ENCODE measurements around the gene CNIH2.

Gene CNIH2

GRCh38 chr11:66278363-66279091 is 552 bp downstream of the CNIH2 start:
- peak; percentile 45 for DNase-seq

GRCh38 chr11:66279092-66279734 is 1.2 kb downstream of the CNIH2 start:
- DNase-seq: no peak

DNA sequence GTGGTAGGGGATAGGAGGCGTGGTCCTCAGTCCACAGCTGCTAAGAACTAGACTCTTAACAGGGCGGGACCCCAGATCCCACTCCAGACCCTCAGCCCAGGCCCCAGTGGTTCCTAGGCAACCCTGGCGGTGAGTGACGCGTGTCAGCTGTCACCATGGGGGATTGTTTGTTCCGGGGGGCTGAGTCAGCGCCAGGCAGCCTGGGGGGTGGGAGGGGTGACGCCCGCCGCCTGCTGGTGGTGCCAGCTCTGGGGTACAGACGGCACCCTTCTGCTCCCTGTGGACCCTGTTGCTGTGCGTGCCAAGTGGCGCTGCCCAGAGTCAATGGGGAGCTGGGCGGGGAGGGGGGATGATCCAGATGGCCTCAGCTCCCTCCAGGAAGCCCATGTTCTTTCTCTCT is 2.5 kb downstream of the CNIH2 start:
- DNase-seq: no peak

- DNase-seq: no peak
Measured at GRCh38 chr11:66281001-66281400, 3.0 kb downstream of the CNIH2 start.

GRCh38 chr11:66281776-66282467 is 3.9 kb downstream of the CNIH2 start:
- DNase-seq: no peak

DNA sequence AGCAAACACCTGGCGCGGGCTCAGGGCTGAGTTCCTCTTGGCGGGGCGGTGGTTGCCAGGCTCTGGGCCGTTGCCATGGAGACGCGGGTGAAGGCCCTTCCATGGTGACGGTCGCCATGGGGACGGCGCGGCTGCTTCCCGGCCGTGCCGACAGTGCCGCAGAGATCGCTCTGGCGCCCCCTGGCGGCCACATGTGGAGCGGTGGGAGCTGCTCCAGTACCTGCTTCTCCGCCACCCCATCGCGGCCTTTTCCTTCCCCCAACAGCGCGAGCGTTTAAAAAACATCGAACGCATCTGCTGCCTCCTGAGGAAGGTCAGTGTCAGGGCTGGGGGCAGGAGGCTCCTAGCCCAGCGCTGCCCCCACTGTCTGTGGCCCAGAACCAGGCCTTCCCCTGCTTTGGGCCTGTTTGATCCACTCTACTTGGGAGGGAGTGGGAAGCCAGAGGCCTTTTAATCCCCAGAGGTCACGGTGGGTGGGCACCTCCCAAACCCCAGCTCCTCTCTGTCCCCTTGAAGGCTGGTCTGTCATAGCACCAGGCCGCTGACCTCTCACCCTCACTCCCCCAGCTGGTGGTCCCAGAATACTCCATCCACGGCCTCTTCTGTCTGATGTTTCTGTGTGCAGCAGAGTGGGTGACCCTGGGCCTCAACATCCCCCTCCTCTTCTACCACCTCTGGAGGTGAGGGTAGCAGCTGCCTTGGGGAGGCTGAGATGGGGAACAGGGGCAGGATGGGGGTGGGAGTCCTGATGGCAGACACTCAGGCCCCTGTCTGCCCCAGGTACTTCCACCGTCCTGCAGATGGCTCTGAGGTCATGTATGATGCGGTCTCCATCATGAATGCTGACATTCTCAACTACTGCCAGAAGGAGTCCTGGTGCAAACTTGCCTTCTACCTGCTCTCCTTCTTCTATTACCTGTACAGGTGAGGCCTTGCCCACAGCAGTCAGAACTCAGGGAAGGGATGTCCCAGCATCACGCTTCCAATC is 4.8 kb downstream of the CNIH2 start:
- peak; percentile 99 for DNase-seq

DNA sequence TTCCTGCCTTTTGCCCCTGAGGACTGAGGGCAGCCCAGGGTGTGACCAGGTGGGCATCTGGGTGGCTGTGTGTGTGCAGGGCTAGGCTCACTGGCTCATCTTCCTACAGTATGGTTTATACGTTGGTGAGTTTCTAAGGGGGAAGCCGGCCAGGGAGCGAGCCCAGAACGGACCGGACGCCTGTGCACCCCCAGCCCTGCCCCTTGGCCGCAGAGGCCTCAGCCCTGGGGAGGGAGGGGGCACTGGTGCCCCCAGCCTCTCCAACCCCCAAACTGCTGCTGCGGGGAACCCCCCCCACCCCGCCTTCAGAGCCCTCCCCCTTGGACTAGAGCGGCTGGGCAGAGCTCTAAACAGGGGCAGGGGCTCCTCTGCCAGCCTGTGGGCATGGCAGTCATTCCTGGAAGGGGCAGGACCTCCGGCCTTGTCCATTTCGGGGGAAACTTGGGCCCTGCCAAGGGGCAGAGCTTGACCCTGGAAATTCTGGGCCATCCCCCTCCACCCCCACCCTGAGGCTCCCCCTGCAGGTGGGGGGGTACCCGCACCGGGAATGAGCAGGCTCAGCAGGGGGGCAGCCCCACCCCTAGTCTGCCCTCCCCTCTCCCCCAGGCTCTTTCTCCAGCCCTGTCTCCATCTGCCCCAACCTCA is 5.6 kb downstream of the CNIH2 start:
- no peak for DNase-seq

DNA sequence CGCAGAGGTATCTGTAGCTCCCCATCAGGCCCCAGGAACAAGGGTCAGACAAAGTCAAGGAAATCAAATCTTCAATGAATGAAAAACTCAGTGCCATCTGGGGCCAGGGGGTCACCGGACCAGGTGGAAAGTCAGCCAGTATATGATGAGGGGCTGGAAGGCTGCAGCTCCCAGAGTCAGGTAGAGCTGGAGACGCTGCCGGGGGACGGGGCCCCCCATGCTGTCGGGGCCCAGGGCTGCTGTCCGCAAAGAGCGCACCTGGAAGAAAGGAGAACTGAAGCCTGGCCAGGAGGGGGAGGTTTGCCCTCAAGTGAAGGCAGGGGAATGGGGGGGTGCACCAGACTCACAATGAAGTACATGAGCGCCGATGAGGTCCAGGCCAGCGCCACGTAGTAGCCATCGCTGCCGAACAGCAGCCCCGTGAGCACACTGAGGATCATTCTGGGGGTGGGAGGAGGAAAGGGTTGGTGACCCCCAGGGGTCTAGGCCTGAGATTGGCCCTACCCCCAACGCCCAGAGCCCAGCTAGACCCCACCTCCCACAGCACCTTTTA is 6.6 kb downstream of the CNIH2 start:
- no peak for DNase-seq

DNA sequence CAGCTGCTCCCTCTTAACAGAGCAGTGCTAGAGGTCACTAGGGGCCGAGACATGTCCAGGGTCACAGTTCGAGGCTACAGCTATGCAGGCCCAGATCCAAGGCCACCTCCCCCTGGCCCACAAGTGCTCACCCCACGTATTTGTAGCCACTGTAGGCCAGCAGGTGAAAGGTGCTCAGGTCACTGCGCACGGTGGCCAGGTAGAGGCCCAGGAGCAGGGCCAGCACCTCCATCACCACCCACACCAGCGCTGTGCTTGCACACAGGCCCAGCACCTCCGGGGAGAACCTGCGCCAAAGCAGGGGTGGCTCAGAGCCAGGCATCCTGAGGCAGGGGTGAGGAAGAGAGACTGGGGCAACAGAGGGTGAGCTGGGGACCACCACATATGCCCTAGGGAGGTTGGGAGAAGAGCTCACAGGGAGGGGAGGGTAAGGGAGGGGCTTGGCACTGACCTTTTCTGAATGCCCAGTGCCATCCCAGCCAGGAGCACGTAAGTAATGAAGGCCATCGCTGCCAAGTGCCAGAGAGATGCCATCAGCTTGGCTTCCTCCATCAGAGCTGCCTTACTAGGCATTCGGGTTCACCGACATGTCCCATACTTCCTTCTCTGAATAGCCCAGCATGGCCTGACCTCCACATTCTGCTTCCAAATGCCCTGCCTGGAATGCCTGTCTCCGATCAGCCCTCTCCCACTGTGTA is 7.4 kb downstream of the CNIH2 start:
- DNase-seq: no peak

DNA sequence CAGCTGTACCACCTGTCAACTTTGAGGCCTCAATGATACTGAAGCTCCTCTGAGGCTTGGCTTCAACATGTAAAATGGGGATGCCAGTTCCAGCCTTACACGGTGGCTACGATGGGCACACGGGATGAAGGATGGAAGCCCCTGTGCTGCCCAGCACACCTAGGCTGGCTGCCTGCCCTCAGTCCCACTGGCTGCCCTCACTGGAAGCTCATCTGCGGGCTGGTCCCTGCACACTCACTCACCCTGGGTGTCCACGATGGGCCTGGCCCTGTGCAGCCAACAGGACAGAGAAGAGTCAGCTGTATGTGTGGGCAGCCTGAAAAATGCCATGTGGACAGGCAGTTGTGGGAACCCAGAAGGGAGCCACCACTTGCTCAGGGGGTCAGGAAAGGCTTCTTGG is 8.7 kb downstream of the CNIH2 start:
- DNase-seq: no peak

DNA sequence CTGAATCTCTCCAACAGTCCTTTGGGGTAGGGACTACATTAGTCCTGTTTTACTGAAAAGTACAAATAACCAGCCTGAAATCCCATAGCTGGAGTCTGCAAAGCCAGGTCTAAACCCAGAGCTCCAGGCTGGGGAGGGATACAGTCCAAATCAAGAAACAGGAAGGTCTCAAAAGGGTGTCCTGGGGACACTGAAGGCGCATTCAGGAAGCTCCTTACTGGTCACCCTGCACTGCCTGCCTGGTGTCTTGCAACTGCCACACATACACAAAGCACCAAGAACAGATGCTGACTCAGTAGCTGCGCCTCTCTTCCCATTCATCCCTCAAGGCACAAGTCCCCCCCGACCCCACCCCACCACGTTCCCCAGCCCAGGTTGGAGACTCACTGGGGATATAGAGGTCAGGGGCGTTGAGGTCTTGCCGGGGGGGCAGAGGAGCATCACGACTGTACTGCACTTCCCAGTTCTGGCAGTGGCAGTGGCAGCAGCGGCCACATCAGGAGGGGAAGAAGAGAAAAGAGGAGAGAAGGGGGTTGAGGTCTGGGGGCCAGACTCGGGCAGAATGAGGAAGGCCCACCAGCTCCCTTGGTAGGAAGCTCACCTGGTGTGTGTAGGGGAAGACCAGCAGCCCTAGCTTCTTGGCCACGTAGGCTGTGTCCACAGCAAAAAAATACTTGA is 9.4 kb downstream of the CNIH2 start:
- no peak for DNase-seq

DNA sequence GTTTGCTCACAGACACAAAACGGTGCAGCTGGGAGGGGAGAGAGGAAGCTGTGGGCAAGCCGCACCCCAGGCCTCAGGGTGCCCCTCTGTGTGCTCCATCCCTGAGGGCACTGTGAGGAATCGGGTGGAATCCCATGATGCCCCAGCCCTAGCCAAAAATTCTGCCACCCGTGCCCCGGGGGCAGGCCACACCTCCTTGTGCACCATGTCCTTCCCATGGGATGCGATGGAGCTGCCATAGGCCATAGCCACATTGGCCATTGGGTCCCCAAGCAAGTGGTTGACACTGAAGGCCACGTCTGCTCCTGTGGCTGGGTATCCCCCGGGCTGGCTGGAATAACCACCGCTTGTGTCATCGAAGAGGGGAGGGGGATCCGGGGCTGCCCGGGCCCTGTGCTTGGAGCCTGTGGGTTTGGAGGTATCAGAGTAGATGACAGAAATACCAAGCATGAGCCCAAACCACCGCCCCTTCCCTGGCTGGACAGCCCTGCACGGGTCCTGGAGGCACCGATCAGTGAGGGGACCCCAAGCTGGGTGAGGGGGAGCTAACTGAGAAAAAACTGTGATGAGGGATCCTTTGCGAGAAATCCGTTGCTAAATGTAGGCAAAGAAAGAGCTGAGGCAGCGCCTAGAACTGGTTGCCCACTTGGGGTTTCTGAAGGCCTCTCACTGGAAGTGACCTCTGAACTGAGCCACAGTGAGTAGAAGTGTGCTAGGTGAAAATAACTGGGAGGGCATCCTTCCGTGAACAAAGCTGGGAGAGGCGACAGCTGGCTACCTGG is 10.1 kb downstream of the CNIH2 start:
- DNase-seq: no peak

- peak; percentile 95 for DNase-seq
Measured at GRCh38 chr11:66288671-66289547, 10.9 kb downstream of the CNIH2 start, which contains the start of gene YIF1A. Gene YIF1A (minus strand): TSS chr11:66289143. CDS start chr11:66288985, 158 bp downstream.

- no peak for DNase-seq
Measured at GRCh38 chr11:66289548-66290329, 11.8 kb downstream of the CNIH2 start.

DNA sequence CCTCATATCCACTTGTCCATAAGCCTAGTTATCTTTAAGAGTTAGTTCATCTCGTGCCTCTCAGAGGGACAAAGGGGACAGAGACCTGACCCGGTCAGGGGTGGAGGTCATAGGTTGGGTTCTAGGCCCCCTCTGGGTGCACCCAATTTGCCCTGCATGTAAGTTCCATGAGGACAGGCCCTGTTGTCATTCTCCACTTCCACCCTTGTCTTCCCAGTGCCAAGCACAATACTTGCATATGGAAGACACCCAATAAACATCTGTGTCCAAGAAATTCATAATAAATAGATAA is 12.3 kb downstream of the CNIH2 start:
- no peak for DNase-seq

- no peak for DNase-seq
Measured at GRCh38 chr11:66291303-66291705, 13.3 kb downstream of the CNIH2 start.

- DNase-seq: peak; percentile 51
Measured at GRCh38 chr11:66291706-66292542, 13.9 kb downstream of the CNIH2 start, which contains the start of gene TMEM151A. Gene TMEM151A (plus strand): TSS chr11:66291894. CDS start chr11:66292014, 120 bp downstream.

Data from activated T-cell treated with anti-CD3 and anti-CD28 coated beads, Interleukin-2, amount 50 U/mL, for 1 hour (primary cell).